GM21526 (cell line): ENCODE data around the gene ANP32E.

Source experiments
- ATAC-seq: cut with Tn5 transposase; IDR thresholded peaks from one replicate; pipeline ENCODE4 v1.9.1; 2021; ENCODE audit warnings: moderate library complexity; ENCODE audit not compliant: unreplicated experiment, low FRiP score

Gene ANP32E

GRCh38 chr1:150173141-150173585, 62.7 kb downstream of the ANP32E start:
- ATAC-seq = no peak

GRCh38 chr1:150171801-150172200, 64.1 kb downstream of the ANP32E start:
- ATAC-seq = no peak

DNA sequence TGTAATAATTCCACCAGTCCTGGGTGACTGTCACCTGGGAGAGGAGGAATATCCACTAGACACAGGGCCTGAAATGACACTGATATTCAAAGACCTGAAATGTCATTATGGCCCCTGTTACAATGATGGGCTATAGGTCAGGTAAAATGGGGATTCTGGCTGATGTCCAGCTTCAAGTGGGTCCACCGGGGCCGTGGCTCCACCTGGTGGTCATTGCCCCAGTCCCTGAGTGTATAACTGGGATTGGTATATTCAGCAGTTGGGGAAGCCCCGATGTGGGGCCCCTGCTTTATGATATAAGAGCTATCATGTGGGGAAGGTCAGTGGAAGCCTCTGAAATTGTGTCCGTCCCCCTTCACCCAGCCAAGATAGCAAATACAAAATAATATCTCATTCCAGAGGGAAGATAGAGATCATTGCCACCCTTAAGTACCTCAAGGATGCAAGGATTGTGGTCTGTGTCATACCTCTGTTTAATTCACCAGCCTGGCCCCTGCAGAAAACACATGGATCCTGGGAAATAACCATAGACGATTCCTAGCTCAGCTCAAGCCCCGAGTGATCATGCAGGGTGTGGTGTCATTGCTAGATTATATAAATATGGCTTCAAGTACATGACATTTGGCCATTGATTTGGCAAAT, 66.8 kb downstream of the ANP32E start:
- no peak for ATAC-seq
